HepG2 (cell line): ENCODE measurements around the gene DDX1. TPM values are rescaled to one million over a fixed set of nuclear protein-coding genes. Genes with fewer than 3 reads are reported as not detected.

Experiments used
- BORCS8-MEF2B ChIP-seq: sonication (generic); formaldehyde crosslinking; IDR thresholded peaks from 2 replicates; pipeline ENCODE4 v1.8.0; 2022; ENCODE audit warnings: mild to moderate bottlenecking, missing genetic modification reagents
- FOXK1 ChIP-seq: sonication (generic); formaldehyde crosslinking; IDR thresholded peaks from 2 replicates; pipeline ENCODE4 v1.4.0; 2020; ENCODE audit warnings: low read depth, missing genetic modification reagents, borderline replicate concordance
- GLI4 ChIP-seq: sonication (generic); formaldehyde crosslinking; IDR thresholded peaks from 2 replicates; pipeline ENCODE4 v1.5.1; 2020; ENCODE audit warnings: missing genetic modification reagents, mild to moderate bottlenecking, moderate library complexity, borderline replicate concordance
- GZF1 ChIP-seq: sonication (generic); formaldehyde crosslinking; IDR thresholded peaks from 2 replicates; pipeline ENCODE4 v1.5.1; 2020; ENCODE audit warnings: mild to moderate bottlenecking, missing genetic modification reagents
- ZNF616 ChIP-seq: sonication (generic); formaldehyde crosslinking; IDR thresholded peaks from 2 replicates; pipeline ENCODE4 v1.5.0; 2020; ENCODE audit warnings: low read depth, mild to moderate bottlenecking, missing genetic modification reagents
- ZNF768 ChIP-seq: sonication (generic); formaldehyde crosslinking; IDR thresholded peaks from 2 replicates; pipeline ENCODE4 v1.4.0; 2020; ENCODE audit warnings: missing genetic modification reagents
- ZNF775 ChIP-seq: sonication (generic); formaldehyde crosslinking; IDR thresholded peaks from 2 replicates; pipeline ENCODE4 v1.4.0; 2020; ENCODE audit warnings: missing genetic modification reagents, mild to moderate bottlenecking, moderate library complexity, borderline replicate concordance
- ZNF781 ChIP-seq: sonication (generic); formaldehyde crosslinking; IDR thresholded peaks from 2 replicates; pipeline ENCODE4 v1.5.1; 2020; ENCODE audit warnings: borderline replicate concordance, mild to moderate bottlenecking, missing genetic modification reagents; ENCODE audit errors: not compliant biosample characterization
- polyA plus RNA-seq, 8 experiments: library from polyadenylated mRNA; depleted of rRNA in 3 of 8; stranded (reverse) in 7 of 8; unstranded in 1 of 8; fragments of >200 nt; fragmentation: Illumina TruSeq in 4 of 8; extraction: Trizol in 4 of 8; gene quantifications; 2 replicates each; pipeline versions ENCODE4 v1.2.1 to v1.2.3, GENCODE V29; 2011 to 2016; ENCODE audit warnings: low read depth in 4 of 8, missing spikeins in 1 of 8, mixed read lengths in 1 of 8; ENCODE audit not compliant: insufficient read depth in 1 of 8
- total RNA-seq, 5 experiments: library from RNA; depleted of rRNA; stranded (reverse); fragments of >200 nt; fragmentation: Illumina TruSeq; extraction: Trizol; gene quantifications; 2 replicates each; pipeline ENCODE4 v1.2.3, GENCODE V29; 2016; ENCODE audit warnings: low read depth in 1 of 5
- TF ChIP-seq, protein P1 (sequence below): sonication (generic); formaldehyde crosslinking; IDR thresholded peaks from 2 replicates; pipeline ENCODE4 v1.4.0; 2020; ENCODE audit warnings: mild to moderate bottlenecking, missing genetic modification reagents
- TF ChIP-seq, protein P2 (sequence below): sonication (generic); formaldehyde crosslinking; IDR thresholded peaks from 2 replicates; pipeline ENCODE4 v1.5.1; 2020; ENCODE audit warnings: missing genetic modification reagents, mild to moderate bottlenecking, borderline replicate concordance
- TF ChIP-seq, protein P3 (sequence below): sonication (generic); formaldehyde crosslinking; IDR thresholded peaks from 2 replicates; pipeline ENCODE4 v1.5.0; 2020; ENCODE audit warnings: missing genetic modification reagents
- TF ChIP-seq, protein P4 (sequence below): sonication (generic); formaldehyde crosslinking; IDR thresholded peaks from 2 replicates; pipeline ENCODE4 v1.4.0; 2020; ENCODE audit warnings: mild to moderate bottlenecking, missing genetic modification reagents, borderline replicate concordance

Gene DDX1
- total and polyA plus RNA-seq, 2 of the 13 experiments (the other 11 are each of a cell fraction or from before 2014, with no cell fraction given): 81.6 to 130 TPM

DNA sequence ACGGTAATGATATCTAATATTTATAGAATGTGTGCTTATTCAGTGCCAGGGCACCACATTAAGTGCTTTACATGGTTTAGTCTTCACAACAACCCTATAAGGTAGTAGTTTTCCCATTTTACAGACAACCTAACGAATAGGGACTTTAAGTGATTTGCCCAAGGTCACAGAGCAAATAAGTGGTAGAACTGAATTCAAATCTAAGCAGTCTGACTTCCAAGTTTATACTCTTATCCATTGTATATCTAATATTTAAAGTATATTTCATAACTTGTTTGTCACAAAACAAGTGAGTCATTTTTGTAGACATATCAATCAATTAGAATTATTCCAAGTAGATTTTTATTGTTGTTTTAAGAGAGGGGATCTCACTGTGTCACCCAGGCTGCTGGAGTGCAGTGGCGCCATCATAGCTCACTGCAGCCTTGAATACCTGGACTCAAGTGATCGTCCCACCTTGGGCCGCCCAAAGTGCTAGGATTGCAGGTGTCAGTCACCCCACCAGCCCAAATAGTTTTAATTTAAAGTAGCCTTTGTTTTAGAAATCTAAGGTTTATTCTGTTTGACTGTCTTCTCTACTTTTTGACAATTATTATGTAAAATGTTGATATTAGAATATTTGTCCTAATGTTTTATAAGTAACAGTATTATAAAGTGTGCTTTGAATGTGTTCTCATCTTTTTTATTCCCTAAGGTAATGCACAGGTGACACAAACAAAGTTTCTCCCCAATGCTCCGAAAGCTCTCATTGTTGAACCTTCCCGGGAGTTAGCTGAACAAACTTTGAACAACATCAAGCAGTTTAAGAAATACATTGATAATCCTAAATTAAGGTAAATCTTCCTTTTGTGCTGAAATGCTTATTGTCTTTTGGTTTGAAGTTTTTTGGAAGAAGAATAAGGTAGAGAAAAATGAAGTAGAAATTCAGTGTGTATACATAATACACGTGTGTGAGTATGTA, 15.1 kb downstream of the DDX1 start (continued):
- TF ChIP-seq, protein P1, sequence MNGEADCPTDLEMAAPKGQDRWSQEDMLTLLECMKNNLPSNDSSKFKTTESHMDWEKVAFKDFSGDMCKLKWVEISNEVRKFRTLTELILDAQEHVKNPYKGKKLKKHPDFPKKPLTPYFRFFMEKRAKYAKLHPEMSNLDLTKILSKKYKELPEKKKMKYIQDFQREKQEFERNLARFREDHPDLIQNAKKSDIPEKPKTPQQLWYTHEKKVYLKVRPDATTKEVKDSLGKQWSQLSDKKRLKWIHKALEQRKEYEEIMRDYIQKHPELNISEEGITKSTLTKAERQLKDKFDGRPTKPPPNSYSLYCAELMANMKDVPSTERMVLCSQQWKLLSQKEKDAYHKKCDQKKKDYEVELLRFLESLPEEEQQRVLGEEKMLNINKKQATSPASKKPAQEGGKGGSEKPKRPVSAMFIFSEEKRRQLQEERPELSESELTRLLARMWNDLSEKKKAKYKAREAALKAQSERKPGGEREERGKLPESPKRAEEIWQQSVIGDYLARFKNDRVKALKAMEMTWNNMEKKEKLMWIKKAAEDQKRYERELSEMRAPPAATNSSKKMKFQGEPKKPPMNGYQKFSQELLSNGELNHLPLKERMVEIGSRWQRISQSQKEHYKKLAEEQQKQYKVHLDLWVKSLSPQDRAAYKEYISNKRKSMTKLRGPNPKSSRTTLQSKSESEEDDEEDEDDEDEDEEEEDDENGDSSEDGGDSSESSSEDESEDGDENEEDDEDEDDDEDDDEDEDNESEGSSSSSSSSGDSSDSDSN (CRISPR knock-in tag): no peak
- TF ChIP-seq GZF1 (no peak), FOXK1 (CRISPR knock-in tag) (no peak), ZNF775 (CRISPR knock-in tag) (no peak), BORCS8-MEF2B (CRISPR knock-in tag) (no peak), ZNF781 (CRISPR knock-in tag) (no peak), ZNF768 (CRISPR knock-in tag) (no peak), GLI4 (CRISPR knock-in tag) (no peak), ZNF616 (CRISPR knock-in tag) (no peak)
- TF ChIP-seq, protein P2, sequence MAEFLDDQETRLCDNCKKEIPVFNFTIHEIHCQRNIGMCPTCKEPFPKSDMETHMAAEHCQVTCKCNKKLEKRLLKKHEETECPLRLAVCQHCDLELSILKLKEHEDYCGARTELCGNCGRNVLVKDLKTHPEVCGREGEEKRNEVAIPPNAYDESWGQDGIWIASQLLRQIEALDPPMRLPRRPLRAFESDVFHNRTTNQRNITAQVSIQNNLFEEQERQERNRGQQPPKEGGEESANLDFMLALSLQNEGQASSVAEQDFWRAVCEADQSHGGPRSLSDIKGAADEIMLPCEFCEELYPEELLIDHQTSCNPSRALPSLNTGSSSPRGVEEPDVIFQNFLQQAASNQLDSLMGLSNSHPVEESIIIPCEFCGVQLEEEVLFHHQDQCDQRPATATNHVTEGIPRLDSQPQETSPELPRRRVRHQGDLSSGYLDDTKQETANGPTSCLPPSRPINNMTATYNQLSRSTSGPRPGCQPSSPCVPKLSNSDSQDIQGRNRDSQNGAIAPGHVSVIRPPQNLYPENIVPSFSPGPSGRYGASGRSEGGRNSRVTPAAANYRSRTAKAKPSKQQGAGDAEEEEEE (CRISPR knock-in tag): no peak
- TF ChIP-seq, protein P3, sequence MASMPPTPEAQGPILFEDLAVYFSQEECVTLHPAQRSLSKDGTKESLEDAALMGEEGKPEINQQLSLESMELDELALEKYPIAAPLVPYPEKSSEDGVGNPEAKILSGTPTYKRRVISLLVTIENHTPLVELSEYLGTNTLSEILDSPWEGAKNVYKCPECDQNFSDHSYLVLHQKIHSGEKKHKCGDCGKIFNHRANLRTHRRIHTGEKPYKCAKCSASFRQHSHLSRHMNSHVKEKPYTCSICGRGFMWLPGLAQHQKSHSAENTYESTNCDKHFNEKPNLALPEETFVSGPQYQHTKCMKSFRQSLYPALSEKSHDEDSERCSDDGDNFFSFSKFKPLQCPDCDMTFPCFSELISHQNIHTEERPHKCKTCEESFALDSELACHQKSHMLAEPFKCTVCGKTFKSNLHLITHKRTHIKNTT (CRISPR knock-in tag): no peak
- TF ChIP-seq, protein P4, sequence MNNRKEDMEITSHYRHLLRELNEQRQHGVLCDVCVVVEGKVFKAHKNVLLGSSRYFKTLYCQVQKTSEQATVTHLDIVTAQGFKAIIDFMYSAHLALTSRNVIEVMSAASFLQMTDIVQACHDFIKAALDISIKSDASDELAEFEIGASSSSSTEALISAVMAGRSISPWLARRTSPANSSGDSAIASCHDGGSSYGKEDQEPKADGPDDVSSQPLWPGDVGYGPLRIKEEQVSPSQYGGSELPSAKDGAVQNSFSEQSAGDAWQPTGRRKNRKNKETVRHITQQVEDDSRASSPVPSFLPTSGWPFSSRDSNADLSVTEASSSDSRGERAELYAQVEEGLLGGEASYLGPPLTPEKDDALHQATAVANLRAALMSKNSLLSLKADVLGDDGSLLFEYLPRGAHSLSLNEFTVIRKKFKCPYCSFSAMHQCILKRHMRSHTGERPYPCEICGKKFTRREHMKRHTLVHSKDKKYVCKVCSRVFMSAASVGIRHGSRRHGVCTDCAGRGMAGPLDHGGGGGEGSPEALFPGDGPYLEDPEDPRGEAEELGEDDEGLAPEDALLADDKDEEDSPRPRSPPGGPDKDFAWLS (CRISPR knock-in tag): no peak
